Memory B cell (primary cell): Measurements from ENCODE around the gene SKAP2.

Experiments used
- ATAC-seq: fragments of 150-1000 bp; cut with Tn5 transposase; 2 replicates; pipeline ENCODE4 v1.10.0; 2021; ENCODE audit warnings: low read depth, mild to moderate bottlenecking, moderate library complexity
- DNase-seq, 2 donors: peaks; one replicate each; pipeline ENCODE4 v3.0.0; 2022; ENCODE audit warnings: low spot score in 2 of 2
- H3K27ac Mint-ChIP-seq: one replicate; pipeline ENCODE4 v1.8.0; 2022; ENCODE audit warnings: mild to moderate bottlenecking, moderate library complexity, mixed read lengths
- H3K27me3 Mint-ChIP-seq: one replicate; pipeline ENCODE4 v1.8.0; 2022; ENCODE audit warnings: mixed read lengths
- H3K36me3 Mint-ChIP-seq: one replicate; pipeline ENCODE4 v1.8.0; 2022; ENCODE audit warnings: mild to moderate bottlenecking, mixed read lengths
- H3K4me1 Mint-ChIP-seq: one replicate; pipeline ENCODE4 v1.8.0; 2022; ENCODE audit warnings: mixed read lengths
- H3K4me3 Mint-ChIP-seq: one replicate; pipeline ENCODE4 v1.8.0; 2022; ENCODE audit warnings: mild to moderate bottlenecking, moderate library complexity, mixed read lengths
- H3K9me3 Mint-ChIP-seq: one replicate; pipeline ENCODE4 v1.8.0; 2022; ENCODE audit warnings: mixed read lengths

SKAP2 gene

GRCh38 chr7:26777385-26777784, 87.0 kb downstream of the SKAP2 start:
- Mint-ChIP-seq H3K4me1 (peaks cover 3% of the 10 kb centered on the region), H3K9me3 (peaks cover 6% of the 10 kb centered on the region), H3K4me3 (no peak overlapping the region), H3K27me3 (no peaks in the 10 kb centered on the region), H3K27ac (no peak overlapping the region), H3K36me3 (peaks cover 21% of the 10 kb centered on the region)
- ATAC-seq (no peak), DNase-seq (no peak)

GRCh38 chr7:26760501-26760900, 103.9 kb downstream of the SKAP2 start:
- Mint-ChIP-seq H3K27me3 (no peaks in the 10 kb centered on the region), H3K27ac (no peak overlapping the region), H3K4me1 (peaks cover 4% of the 10 kb centered on the region), H3K9me3 (peaks cover 5% of the 10 kb centered on the region), H3K36me3 (peaks cover 16% of the 10 kb centered on the region), H3K4me3 (no peak overlapping the region)
- no peak for ATAC-seq
- no peak for DNase-seq

- peaks cover 3% of the 10 kb centered on the region for H3K4me1 Mint-ChIP-seq
- H3K36me3 Mint-ChIP-seq, result peaks cover 14% of the 10 kb centered on the region
- ATAC-seq (no peak), DNase-seq (no peak)
- peaks cover 4% of the 10 kb centered on the region for H3K9me3 Mint-ChIP-seq
- no peak overlapping the region for H3K4me3 Mint-ChIP-seq
- H3K27ac Mint-ChIP-seq, result no peak overlapping the region
- H3K27me3 Mint-ChIP-seq, result no peaks in the 10 kb centered on the region
These were observed 105.3 kb downstream of the SKAP2 start for GRCh38 chr7:26759108-26759507.

GRCh38 chr7:26743205-26743604, 121.2 kb downstream of the SKAP2 start:
- H3K27me3 Mint-ChIP-seq, result no peaks in the 10 kb centered on the region
- H3K9me3 Mint-ChIP-seq, result no peaks in the 10 kb centered on the region
- DNase-seq, result no peak
- H3K4me3 Mint-ChIP-seq, result no peak overlapping the region
- H3K4me1 Mint-ChIP-seq, result no peaks in the 10 kb centered on the region
- peaks cover 7% of the 10 kb centered on the region for H3K36me3 Mint-ChIP-seq
- no peak for ATAC-seq
- no peak overlapping the region for H3K27ac Mint-ChIP-seq

GRCh38 chr7:26735976-26736600, 128.3 kb downstream of the SKAP2 start:
- no peak for ATAC-seq
- no peak overlapping the region for H3K27ac Mint-ChIP-seq
- H3K36me3 Mint-ChIP-seq, result peaks cover 46% of the 10 kb centered on the region
- peaks cover 2% of the 10 kb centered on the region for H3K4me1 Mint-ChIP-seq
- H3K4me3 Mint-ChIP-seq, result no peak overlapping the region
- no peaks in the 10 kb centered on the region for H3K27me3 Mint-ChIP-seq
- H3K9me3 Mint-ChIP-seq, result peaks cover 6% of the 10 kb centered on the region
- DNase-seq, result no peak

GRCh38 chr7:26729150-26729775, 135.1 kb downstream of the SKAP2 start:
- ATAC-seq (peak; percentile 46), DNase-seq (no peak)
- peaks cover 28% of the 10 kb centered on the region for H3K36me3 Mint-ChIP-seq
- peaks cover 7% of the 10 kb centered on the region for H3K4me1 Mint-ChIP-seq
- H3K27me3 Mint-ChIP-seq, result no peaks in the 10 kb centered on the region
- H3K4me3 Mint-ChIP-seq, result peak overlapping the region; percentile 13
- peak overlapping the region; percentile 46 for H3K27ac Mint-ChIP-seq
- H3K9me3 Mint-ChIP-seq, result peaks cover 12% of the 10 kb centered on the region

GRCh38 chr7:26726051-26726450, 138.3 kb downstream of the SKAP2 start:
- no peak for ATAC-seq
- Mint-ChIP-seq H3K27me3 (no peaks in the 10 kb centered on the region), H3K36me3 (peaks cover 22% of the 10 kb centered on the region), H3K4me3 (no peak overlapping the region), H3K9me3 (peaks cover 5% of the 10 kb centered on the region), H3K4me1 (peaks cover 7% of the 10 kb centered on the region), H3K27ac (no peak overlapping the region)
- DNase-seq, result no peak

- Mint-ChIP-seq H3K27me3 (no peaks in the 10 kb centered on the region), H3K36me3 (peaks cover 25% of the 10 kb centered on the region), H3K9me3 (peaks cover 4% of the 10 kb centered on the region), H3K4me1 (peaks cover 9% of the 10 kb centered on the region), H3K4me3 (no peak overlapping the region), H3K27ac (no peak overlapping the region)
- DNase-seq (no peak), ATAC-seq (no peak)
These were observed 139.6 kb downstream of the SKAP2 start for GRCh38 chr7:26724795-26725194.

GRCh38 chr7:26723129-26723528, 141.3 kb downstream of the SKAP2 start:
- Mint-ChIP-seq H3K27ac (no peak overlapping the region), H3K4me1 (peaks cover 2% of the 10 kb centered on the region), H3K36me3 (peaks cover 24% of the 10 kb centered on the region), H3K4me3 (no peak overlapping the region), H3K9me3 (no peaks in the 10 kb centered on the region), H3K27me3 (no peaks in the 10 kb centered on the region)
- ATAC-seq (no peak), DNase-seq (no peak)

GRCh38 chr7:26721450-26721849, 142.9 kb downstream of the SKAP2 start:
- Mint-ChIP-seq H3K9me3 (no peaks in the 10 kb centered on the region), H3K27ac (no peak overlapping the region), H3K4me1 (peaks cover 2% of the 10 kb centered on the region), H3K36me3 (peaks cover 33% of the 10 kb centered on the region), H3K27me3 (no peaks in the 10 kb centered on the region), H3K4me3 (no peak overlapping the region)
- ATAC-seq (no peak), DNase-seq (no peak)

GRCh38 chr7:26718063-26718462, 146.3 kb downstream of the SKAP2 start:
- H3K27me3 Mint-ChIP-seq, result no peaks in the 10 kb centered on the region
- H3K4me1 Mint-ChIP-seq, result peaks cover 2% of the 10 kb centered on the region
- no peak for ATAC-seq
- H3K27ac Mint-ChIP-seq, result no peak overlapping the region
- no peak for DNase-seq
- peaks cover 33% of the 10 kb centered on the region for H3K36me3 Mint-ChIP-seq
- H3K9me3 Mint-ChIP-seq, result no peaks in the 10 kb centered on the region
- H3K4me3 Mint-ChIP-seq, result no peak overlapping the region

- Mint-ChIP-seq H3K36me3 (peaks cover 29% of the 10 kb centered on the region), H3K9me3 (no peaks in the 10 kb centered on the region), H3K4me3 (no peak overlapping the region), H3K27me3 (no peaks in the 10 kb centered on the region), H3K4me1 (peaks cover 3% of the 10 kb centered on the region), H3K27ac (no peak overlapping the region)
- DNase-seq (no peak), ATAC-seq (no peak)
These were observed 150.0 kb downstream of the SKAP2 start for GRCh38 chr7:26714438-26714837.

- H3K9me3 Mint-ChIP-seq, result no peaks in the 10 kb centered on the region
- no peak overlapping the region for H3K27ac Mint-ChIP-seq
- DNase-seq (no peak), ATAC-seq (no peak)
- H3K4me1 Mint-ChIP-seq, result peaks cover 5% of the 10 kb centered on the region
- H3K36me3 Mint-ChIP-seq, result peaks cover 28% of the 10 kb centered on the region
- no peak overlapping the region for H3K4me3 Mint-ChIP-seq
- H3K27me3 Mint-ChIP-seq, result no peaks in the 10 kb centered on the region
These were observed 150.4 kb downstream of the SKAP2 start for GRCh38 chr7:26714006-26714405.

- Mint-ChIP-seq H3K27me3 (no peaks in the 10 kb centered on the region), H3K4me3 (no peak overlapping the region), H3K4me1 (peaks cover 5% of the 10 kb centered on the region), H3K36me3 (peaks cover 19% of the 10 kb centered on the region), H3K27ac (peak overlapping the region; percentile 23), H3K9me3 (no peaks in the 10 kb centered on the region)
- DNase-seq, result no peak
- ATAC-seq, result no peak
These were observed 155.0 kb downstream of the SKAP2 start for GRCh38 chr7:26709210-26709990.
